HG03139 (cell line): ENCODE measurements around the gene SGMS1.
A peak's percentile ranks its signal among the peaks of the same experiment; 100 is the strongest.
"Not testable (repeated sequence)": the region's sequence is repeated elsewhere in the genome, so short reads cannot be mapped to it uniquely, and the experiment has no call there.

Experiments used
- ATAC-seq: cut with Tn5 transposase; IDR thresholded peaks from one replicate; pipeline ENCODE4 v1.9.1; 2021; ENCODE audit not compliant: unreplicated experiment

The SGMS1 gene

GRCh38 chr10:50623663-50624412 is at the start of gene SGMS1:
TSS of gene SGMS1 (minus strand) at chr10:50623956. CDS start at chr10:50344114, 279,842 bp downstream.
- ATAC-seq, result peak; percentile 27

- not testable (repeated sequence) for ATAC-seq
Measured at GRCh38 chr10:50672152-50672551, 48.4 kb upstream of the SGMS1 start.

GRCh38 chr10:50671645-50672044 is 47.9 kb upstream of the SGMS1 start:
- ATAC-seq, result not testable (repeated sequence)

GRCh38 chr10:50669957-50670356 is 46.2 kb upstream of the SGMS1 start:
- not testable (repeated sequence) for ATAC-seq

GRCh38 chr10:50667353-50667752 is 43.6 kb upstream of the SGMS1 start:
- ATAC-seq, result not testable (repeated sequence)

GRCh38 chr10:50662420-50662819 is 38.7 kb upstream of the SGMS1 start:
- not testable (repeated sequence) for ATAC-seq

- not testable (repeated sequence) for ATAC-seq
Measured at GRCh38 chr10:50661563-50661962, 37.8 kb upstream of the SGMS1 start.

GRCh38 chr10:50659865-50660730 is 36.3 kb upstream of the SGMS1 start:
- ATAC-seq, result peak; percentile 87

GRCh38 chr10:50659016-50659864 is 35.5 kb upstream of the SGMS1 start:
- not testable (repeated sequence) for ATAC-seq

- ATAC-seq, result no peak
Measured at GRCh38 chr10:50658165-50658564, 34.4 kb upstream of the SGMS1 start.

GRCh38 chr10:50653758-50654157 is 30.0 kb upstream of the SGMS1 start:
- no peak for ATAC-seq

- ATAC-seq, result peak; percentile 29
Measured at GRCh38 chr10:50653142-50653541, 29.4 kb upstream of the SGMS1 start.

- ATAC-seq, result no peak
Measured at GRCh38 chr10:50651808-50652207, 28.1 kb upstream of the SGMS1 start.

- no peak for ATAC-seq
Measured at GRCh38 chr10:50650481-50650880, 26.7 kb upstream of the SGMS1 start.

GRCh38 chr10:50648935-50649227 is 25.1 kb upstream of the SGMS1 start:
- ATAC-seq, result no peak

- peak; percentile 71 for ATAC-seq
Measured at GRCh38 chr10:50648089-50648934, 24.6 kb upstream of the SGMS1 start.

- not testable (repeated sequence) for ATAC-seq
Measured at GRCh38 chr10:50647350-50647749, 23.6 kb upstream of the SGMS1 start.

GRCh38 chr10:50645236-50645635 is 21.5 kb upstream of the SGMS1 start:
- no peak for ATAC-seq

GRCh38 chr10:50641626-50642025 is 17.9 kb upstream of the SGMS1 start:
- no peak for ATAC-seq

GRCh38 chr10:50640238-50640637 is 16.5 kb upstream of the SGMS1 start:
- no peak for ATAC-seq
